ENCODE data around the gene CREG1.

Gene CREG1

GRCh38 chr1:167532964-167533824 lies 20.4 kb downstream of the CREG1 start:
- DNase-seq (ENCODE audit: low read depth in 2 of 2), result no peak

- DNase-seq (ENCODE audit: low read depth in 2 of 2), result no peak
These were observed 21.2 kb downstream of the CREG1 start for GRCh38 chr1:167532375-167532774.

GRCh38 chr1:167529829-167530474 lies 23.6 kb downstream of the CREG1 start:
- DNase-seq (ENCODE audit: low read depth in 2 of 2), result no peak

DNA sequence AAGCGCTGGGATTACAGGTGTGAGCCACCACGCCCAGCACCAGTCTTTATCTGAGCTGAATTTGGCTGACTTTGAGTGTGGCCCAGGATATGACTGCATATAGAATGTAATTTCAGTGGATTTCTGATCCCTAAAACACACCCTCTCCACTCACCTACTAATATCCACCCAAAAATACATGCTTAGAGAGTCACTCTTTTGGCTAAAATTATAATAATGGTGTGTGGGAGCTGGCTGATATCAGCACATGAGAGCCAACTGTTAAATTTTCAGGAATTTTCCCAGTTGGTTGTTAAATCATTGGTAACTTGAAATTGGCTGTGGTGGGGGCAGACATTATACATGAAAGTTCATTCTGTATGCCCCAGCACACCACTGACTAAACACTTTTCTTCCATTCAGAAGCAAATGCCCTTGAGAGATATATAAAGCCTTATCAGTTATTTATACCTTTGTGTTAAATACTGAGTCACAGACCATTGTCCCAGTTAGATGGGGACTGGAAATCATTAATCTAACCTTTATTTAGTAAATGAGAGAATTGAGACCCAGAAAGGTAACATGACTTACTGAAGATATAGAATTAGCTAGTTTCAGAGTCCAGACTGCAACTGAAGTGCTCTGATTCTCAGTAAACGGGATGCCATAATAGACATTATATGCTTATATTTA lies 25.4 kb downstream of the CREG1 start:
- DNase-seq (ENCODE audit: low read depth in 2 of 2), result no peak

DNA sequence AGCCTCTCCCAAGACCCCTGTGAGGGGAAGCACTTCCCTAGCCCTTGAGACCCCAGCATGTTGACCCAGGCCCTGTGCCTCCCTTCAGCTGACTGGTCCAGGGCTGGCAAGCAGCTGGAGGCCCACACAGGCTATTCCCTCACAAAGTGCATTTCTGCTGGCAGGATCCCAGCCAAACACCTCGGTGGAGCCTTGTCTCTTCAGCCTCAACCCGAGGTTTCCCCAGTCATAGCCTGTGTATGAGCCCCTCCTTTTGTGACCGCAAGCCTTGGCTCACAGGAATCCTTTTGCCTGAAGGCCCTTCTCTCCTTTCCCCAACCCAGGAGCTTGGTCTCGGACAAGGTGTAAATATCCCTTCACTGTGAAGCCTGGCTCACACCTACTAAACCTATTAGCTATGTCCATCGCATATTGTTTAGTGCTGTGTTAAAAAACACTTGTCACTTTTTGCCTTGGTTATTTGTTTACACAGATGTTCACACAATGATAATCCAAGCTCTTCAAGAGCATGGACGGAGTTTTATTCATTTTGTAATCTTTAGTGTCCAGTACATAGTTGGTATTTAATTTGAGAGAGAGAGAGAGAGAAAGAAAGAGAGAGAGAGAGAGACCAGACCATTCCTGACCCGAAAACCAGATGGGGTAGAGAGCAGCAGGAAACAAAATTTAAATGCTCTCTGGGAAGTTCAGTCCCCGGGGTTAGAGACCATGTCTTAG lies 26.7 kb downstream of the CREG1 start:
- DNase-seq (ENCODE audit: low read depth in 2 of 2), result no peak

- DNase-seq (ENCODE audit: low read depth in 2 of 2), result no peak
These were observed 28.9 kb downstream of the CREG1 start for GRCh38 chr1:167524651-167525050.

DNA sequence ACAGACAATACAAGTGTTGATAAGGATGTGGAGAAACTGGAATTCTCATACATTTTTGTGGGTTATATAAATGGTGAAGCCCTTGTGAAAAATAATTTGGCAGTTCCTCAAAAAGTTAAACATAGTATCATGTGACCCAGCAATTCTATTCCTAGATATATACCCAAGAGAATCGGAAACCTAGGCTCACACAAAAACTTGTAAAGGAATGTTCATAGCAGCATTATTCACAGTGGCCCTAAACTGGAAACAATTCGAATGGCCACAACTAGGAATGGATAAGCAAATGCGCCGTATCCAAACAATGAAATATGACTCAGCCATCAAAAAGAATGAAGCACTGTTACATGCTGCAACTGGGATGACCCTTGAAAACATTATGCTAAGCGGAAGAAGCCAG lies 31.3 kb downstream of the CREG1 start:
- no peak for DNase-seq (ENCODE audit: low read depth in 2 of 2)

DNA sequence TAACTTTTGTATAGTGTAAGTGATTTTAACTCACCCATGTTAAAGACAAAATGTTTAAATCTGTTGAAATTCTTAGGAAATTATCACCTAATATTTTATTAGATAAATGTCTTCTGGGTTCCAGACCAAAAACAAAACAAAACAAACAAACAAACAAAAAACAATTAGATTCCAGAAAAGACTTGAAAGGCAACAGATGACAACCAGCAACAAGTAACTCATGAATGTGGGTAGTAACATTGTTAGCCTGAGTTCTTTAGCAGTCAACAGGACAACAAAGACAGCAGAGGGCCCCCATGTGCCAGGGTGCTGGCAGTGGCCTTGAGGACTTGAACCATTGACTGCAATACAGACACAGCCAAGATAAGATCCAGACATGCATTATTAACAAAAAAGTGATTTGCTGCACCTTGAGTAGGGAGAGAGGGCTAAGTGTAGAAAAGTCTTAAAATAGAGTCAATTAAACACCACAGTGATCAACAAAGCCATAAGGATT lies 32.8 kb downstream of the CREG1 start:
- DNase-seq (ENCODE audit: low read depth in 2 of 2), result no peak

GRCh38 chr1:167518331-167518700 lies 35.2 kb downstream of the CREG1 start, which contains the start of gene CD247:
Gene CD247, minus strand, starts transcription at chr1:167518529. Its CDS starts 64 bp downstream, at chr1:167518465.
- peak; percentile 51 to 58 for DNase-seq (ENCODE audit: low read depth in 2 of 2)

DNA sequence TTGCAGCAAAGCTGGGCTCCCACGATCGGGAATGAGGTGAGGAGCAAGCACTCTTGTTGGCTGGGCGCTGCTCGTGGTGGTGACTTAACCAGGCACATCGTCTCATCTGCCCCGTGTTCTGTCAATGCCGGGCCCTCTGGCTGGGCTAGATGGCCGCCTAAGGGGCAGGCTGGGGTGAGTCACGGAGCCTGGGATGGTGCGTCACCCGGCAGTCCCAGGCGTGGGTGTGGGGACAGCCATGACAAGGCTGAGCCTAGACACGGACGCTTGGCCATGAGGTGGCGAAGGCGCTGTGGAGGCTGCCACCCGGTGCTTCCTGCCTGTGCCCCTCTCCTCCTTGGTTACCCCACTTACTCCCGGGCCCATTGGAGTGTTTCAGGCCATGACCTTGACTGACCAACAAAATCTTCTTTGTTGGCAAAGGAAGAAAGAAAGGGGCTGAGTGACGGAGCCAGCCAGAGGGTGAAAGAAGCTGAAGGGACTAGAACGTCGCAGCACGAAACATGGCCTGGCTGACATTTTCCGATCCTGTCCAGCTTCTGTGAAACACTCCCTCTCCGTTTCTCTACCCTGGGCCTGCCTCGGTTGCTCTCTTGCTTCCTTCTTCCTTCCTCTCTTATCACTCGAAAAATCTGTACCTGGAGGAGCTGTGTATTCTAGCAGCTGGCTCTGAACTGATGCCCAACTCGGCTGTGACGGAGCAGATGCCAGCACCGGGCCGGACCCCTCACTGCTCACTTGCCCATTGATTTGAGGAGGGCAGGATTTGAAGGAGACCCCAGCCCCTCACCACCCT lies 35.8 kb downstream of the CREG1 start:
- peak; percentile 80 to 88 for DNase-seq (ENCODE audit: low read depth in 2 of 2)

GRCh38 chr1:167516404-167517388 lies 36.9 kb downstream of the CREG1 start:
- no peak for DNase-seq (ENCODE audit: low read depth in 2 of 2)

GRCh38 chr1:167515893-167516321 lies 37.7 kb downstream of the CREG1 start:
- no peak for DNase-seq (ENCODE audit: low read depth in 2 of 2)

GRCh38 chr1:167515461-167515860 lies 38.1 kb downstream of the CREG1 start:
- DNase-seq (ENCODE audit: low read depth in 2 of 2), result no peak

DNA sequence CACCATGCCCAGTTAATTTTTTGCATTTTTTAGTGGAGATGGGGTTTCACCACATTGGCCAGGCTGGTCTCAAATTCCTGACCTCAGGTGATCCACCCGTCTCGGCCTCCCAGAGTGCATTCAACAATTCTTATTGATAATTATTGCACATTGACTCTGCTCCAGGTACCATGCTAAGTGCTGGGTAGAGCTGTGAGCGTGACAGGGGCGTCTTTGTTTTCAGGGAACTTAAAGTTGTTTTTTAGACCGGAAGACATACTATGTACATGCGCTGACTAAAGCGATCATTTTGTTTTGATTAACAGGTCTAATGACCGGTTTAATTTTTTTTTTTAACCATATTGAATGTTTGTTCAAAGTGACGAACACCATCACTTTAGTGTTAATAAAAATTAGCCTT lies 39.3 kb downstream of the CREG1 start:
- no peak for DNase-seq (ENCODE audit: low read depth in 2 of 2)

DNA sequence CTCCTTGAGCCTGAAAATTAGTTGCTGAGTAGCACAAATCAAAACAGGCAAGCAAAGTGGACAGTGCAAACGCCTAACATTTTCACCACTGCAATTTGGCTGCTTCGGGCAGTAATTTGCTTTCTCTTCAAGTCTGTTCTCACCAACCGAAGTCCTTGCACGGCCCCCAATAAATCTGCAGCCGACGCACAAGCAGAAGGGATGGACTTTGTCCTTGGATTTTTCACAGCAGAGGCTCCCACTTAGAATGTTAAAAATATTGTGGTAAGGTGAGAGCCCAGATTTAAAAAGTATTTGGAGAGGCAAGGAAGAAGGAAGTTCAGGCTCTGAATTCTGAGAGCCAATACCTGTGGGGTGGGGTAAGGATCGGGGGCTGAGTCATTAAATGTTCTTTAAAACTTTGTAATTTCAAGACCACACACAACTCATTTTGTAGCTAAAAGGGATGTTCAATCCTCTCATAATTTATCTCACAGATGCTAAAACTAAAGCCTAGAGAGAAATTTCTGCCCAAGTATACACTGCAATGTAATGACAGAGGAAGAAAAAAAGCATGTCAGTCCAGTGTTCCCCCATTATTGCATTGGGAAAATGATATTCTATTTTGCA lies 41.4 kb downstream of the CREG1 start:
- no peak for DNase-seq (ENCODE audit: low read depth in 2 of 2)

GRCh38 chr1:167511374-167511986 lies 42.1 kb downstream of the CREG1 start:
- DNase-seq (ENCODE audit: low read depth in 2 of 2), result no peak

- no peak for DNase-seq (ENCODE audit: low read depth in 2 of 2)
These were observed 42.7 kb downstream of the CREG1 start for GRCh38 chr1:167510881-167511280.

- no peak for DNase-seq (ENCODE audit: low read depth in 2 of 2)
These were observed 43.3 kb downstream of the CREG1 start for GRCh38 chr1:167510244-167510643.

DNA sequence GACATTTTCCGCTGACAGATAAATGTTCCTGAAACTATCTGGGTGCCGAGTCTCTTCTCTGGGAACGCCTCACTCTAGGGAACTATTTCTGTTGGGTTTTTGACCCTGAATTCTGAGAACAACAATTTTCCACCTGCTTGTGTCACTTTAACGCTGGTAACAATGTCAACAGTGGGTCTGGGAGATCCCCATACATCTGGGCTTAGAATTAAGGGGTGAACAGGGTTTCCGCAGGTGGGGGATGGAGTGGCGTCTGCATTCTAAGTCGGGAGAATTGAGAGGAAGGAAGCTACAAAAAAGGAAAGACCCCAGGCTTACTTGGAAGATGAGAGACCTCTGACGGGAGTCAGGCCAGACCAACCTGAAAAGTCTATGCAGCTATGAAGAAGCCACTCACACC lies 44.0 kb downstream of the CREG1 start:
- no peak for DNase-seq (ENCODE audit: low read depth in 2 of 2)
